Measurements from ENCODE around the gene ADGRE1. TPM values are rescaled to one million over a fixed set of nuclear protein-coding genes. Genes with fewer than 3 reads are reported as not detected.

The ADGRE1 gene
- total RNA-seq, 2 donors from 2014 or later, result not detected

GRCh38 chr19:6971366-6971765, 84.0 kb downstream of the ADGRE1 start:
- no peak overlapping the region for H3K4me3 ChIP-seq (ENCODE audit: low read length)
- 71 to 86% methylated on average over 1 of the region's 1 CpG for WGBS, 2 experiments (ENCODE audit: insufficient coverage in 1 of 2, insufficient read length in 1 of 2)

GRCh38 chr19:6976197-6976596, 88.8 kb downstream of the ADGRE1 start:
- H3K27me3 ChIP-seq (ENCODE audit: control insufficient read depth, insufficient read depth, low read length, poor library complexity, severe bottlenecking), result no peaks in the 10 kb centered on the region
- H3K36me3 Mint-ChIP-seq (ENCODE audit: low read depth), result no peaks in the 10 kb centered on the region
- no peak overlapping the region for H3K27ac Mint-ChIP-seq
- H3K36me3 ChIP-seq (ENCODE audit: control insufficient read depth, insufficient read depth, low read length), result no peaks in the 10 kb centered on the region
- peaks cover 74% of the 10 kb centered on the region for H3K9me3 ChIP-seq (ENCODE audit: control insufficient read depth, low read length)
- no peak overlapping the region for H3K9ac ChIP-seq (ENCODE audit: extremely low read depth, low read length, poor library complexity, severe bottlenecking)
- H3K4me1 ChIP-seq (ENCODE audit: control insufficient read depth, insufficient read depth, low read length), result no peaks in the 10 kb centered on the region
- H3K9me3 Mint-ChIP-seq, result peaks cover 87% of the 10 kb centered on the region
- no peak overlapping the region for H3K4me3 ChIP-seq (ENCODE audit: low read length)
- no peak overlapping the region for H3K4me3 Mint-ChIP-seq
- TF ChIP-seq, protein P1, sequence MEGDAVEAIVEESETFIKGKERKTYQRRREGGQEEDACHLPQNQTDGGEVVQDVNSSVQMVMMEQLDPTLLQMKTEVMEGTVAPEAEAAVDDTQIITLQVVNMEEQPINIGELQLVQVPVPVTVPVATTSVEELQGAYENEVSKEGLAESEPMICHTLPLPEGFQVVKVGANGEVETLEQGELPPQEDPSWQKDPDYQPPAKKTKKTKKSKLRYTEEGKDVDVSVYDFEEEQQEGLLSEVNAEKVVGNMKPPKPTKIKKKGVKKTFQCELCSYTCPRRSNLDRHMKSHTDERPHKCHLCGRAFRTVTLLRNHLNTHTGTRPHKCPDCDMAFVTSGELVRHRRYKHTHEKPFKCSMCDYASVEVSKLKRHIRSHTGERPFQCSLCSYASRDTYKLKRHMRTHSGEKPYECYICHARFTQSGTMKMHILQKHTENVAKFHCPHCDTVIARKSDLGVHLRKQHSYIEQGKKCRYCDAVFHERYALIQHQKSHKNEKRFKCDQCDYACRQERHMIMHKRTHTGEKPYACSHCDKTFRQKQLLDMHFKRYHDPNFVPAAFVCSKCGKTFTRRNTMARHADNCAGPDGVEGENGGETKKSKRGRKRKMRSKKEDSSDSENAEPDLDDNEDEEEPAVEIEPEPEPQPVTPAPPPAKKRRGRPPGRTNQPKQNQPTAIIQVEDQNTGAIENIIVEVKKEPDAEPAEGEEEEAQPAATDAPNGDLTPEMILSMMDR (conservative IDR thresholded peaks at IDR 0.05), result no peak
- no peaks in the 10 kb centered on the region for H3K27me3 Mint-ChIP-seq (ENCODE audit: insufficient read depth)
- 82 to 91% methylated on average over 2 to 4 of the region's 5 CpGs for WGBS, 2 experiments (ENCODE audit: insufficient coverage in 1 of 2, insufficient read length in 1 of 2)
- no peak overlapping the region for H3K27ac ChIP-seq (ENCODE audit: low read depth, low read length)
- no peak for DNase-seq
- H3K4me1 Mint-ChIP-seq, result no peaks in the 10 kb centered on the region

More at GRCh38 chr19:6971366-6971765, 84.0 kb downstream of the ADGRE1 start:
- H3K4me1 ChIP-seq (ENCODE audit: control insufficient read depth, insufficient read depth, low read length), result no peaks in the 10 kb centered on the region
- no peaks in the 10 kb centered on the region for H3K27me3 Mint-ChIP-seq (ENCODE audit: insufficient read depth)
- H3K27ac Mint-ChIP-seq, result no peak overlapping the region
- DNase-seq, result no peak
- TF ChIP-seq, protein P1 (conservative IDR thresholded peaks at IDR 0.05), result no peak
- no peaks in the 10 kb centered on the region for H3K27me3 ChIP-seq (ENCODE audit: control insufficient read depth, insufficient read depth, low read length, poor library complexity, severe bottlenecking)
- no peak overlapping the region for H3K9ac ChIP-seq (ENCODE audit: extremely low read depth, low read length, poor library complexity, severe bottlenecking)
- H3K36me3 Mint-ChIP-seq (ENCODE audit: low read depth), result peaks cover 2% of the 10 kb centered on the region
- no peaks in the 10 kb centered on the region for H3K36me3 ChIP-seq (ENCODE audit: control insufficient read depth, insufficient read depth, low read length)
- H3K9me3 Mint-ChIP-seq, result peaks cover 88% of the 10 kb centered on the region
- H3K4me1 Mint-ChIP-seq, result no peaks in the 10 kb centered on the region
- peaks cover 68% of the 10 kb centered on the region for H3K9me3 ChIP-seq (ENCODE audit: control insufficient read depth, low read length)
- H3K27ac ChIP-seq (ENCODE audit: low read depth, low read length), result no peak overlapping the region
- H3K4me3 Mint-ChIP-seq, result no peak overlapping the region

DNA sequence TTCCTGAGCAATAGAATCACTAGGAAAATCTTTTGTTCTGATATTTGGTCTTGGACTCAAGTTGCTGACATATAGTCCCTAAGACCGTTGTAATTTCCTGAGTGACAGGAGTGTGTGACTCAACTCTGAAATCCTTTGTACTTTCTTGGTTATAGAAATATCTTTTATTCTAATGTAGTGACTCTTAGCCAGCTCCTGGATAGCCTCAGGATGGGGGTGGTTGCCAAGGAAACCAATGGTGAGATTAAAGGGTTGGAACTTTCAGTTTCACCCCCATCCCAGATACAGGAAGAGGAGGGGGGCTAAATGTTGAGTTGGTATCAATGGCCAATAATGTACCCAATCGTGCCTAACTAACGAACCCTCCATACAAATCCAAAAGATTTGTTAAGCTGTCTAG, 92.0 kb downstream of the ADGRE1 start:
- no peaks in the 10 kb centered on the region for H3K4me1 ChIP-seq (ENCODE audit: control insufficient read depth, insufficient read depth, low read length)
- Mint-ChIP-seq H3K36me3 (ENCODE audit: low read depth) (no peaks in the 10 kb centered on the region), H3K9me3 (peaks cover 87% of the 10 kb centered on the region), H3K4me1 (no peaks in the 10 kb centered on the region), H3K27ac (no peak overlapping the region), H3K4me3 (no peak overlapping the region), H3K27me3 (ENCODE audit: insufficient read depth) (no peaks in the 10 kb centered on the region)
- 87 to 100% methylated on average over 1 to 2 of the region's 3 CpGs for WGBS, 2 experiments (ENCODE audit: insufficient coverage in 1 of 2, insufficient read length in 1 of 2)
- no peak overlapping the region for H3K9ac ChIP-seq (ENCODE audit: extremely low read depth, low read length, poor library complexity, severe bottlenecking)
- no peak for DNase-seq
- H3K27me3 ChIP-seq (ENCODE audit: control insufficient read depth, insufficient read depth, low read length, poor library complexity, severe bottlenecking), result no peaks in the 10 kb centered on the region
- no peak overlapping the region for H3K4me3 ChIP-seq (ENCODE audit: low read length)
- no peak overlapping the region for H3K27ac ChIP-seq (ENCODE audit: low read depth, low read length)
- TF ChIP-seq, protein P1 (conservative IDR thresholded peaks at IDR 0.05), result no peak
- no peaks in the 10 kb centered on the region for H3K36me3 ChIP-seq (ENCODE audit: control insufficient read depth, insufficient read depth, low read length)
- peaks cover 82% of the 10 kb centered on the region for H3K9me3 ChIP-seq (ENCODE audit: control insufficient read depth, low read length)
